Muscle layer of colon (tissue), 2 donors: ENCODE measurements around the gene PTPN2.

ENCODE experiments used
- H3K27ac ChIP-seq: one replicate; pipeline ENCODE4 v1.7.0; 2013; ENCODE audit warnings: low read depth, mild to moderate bottlenecking, low read length, moderate library complexity
- H3K27me3 ChIP-seq, 2 donors: one replicate each; pipeline ENCODE4 v1.7.0; 2013; ENCODE audit warnings: low read length in 2 of 2, mild to moderate bottlenecking in 2 of 2; ENCODE audit not compliant: insufficient read depth in 2 of 2, control insufficient read depth in 1 of 2
- H3K36me3 ChIP-seq: one replicate; pipeline ENCODE4 v1.7.0; 2013; ENCODE audit warnings: mild to moderate bottlenecking, low read length; ENCODE audit not compliant: insufficient read depth
- H3K4me1 ChIP-seq: one replicate; pipeline ENCODE4 v1.7.0; 2013; ENCODE audit warnings: mild to moderate bottlenecking, low read length; ENCODE audit not compliant: insufficient read depth
- H3K4me3 ChIP-seq, 2 donors: one replicate each; pipeline ENCODE4 v1.7.0; 2013; ENCODE audit warnings: low read length in 2 of 2, low read depth in 1 of 2, mild to moderate bottlenecking in 1 of 2, moderate library complexity in 1 of 2
- H3K9ac ChIP-seq: one replicate; pipeline ENCODE4 v1.7.0; 2013; ENCODE audit warnings: low read length
- H3K9me3 ChIP-seq: one replicate; pipeline ENCODE4 v1.7.0; 2013; ENCODE audit warnings: mild to moderate bottlenecking, low read length
- donor health status: abdominal sarcoma.
- donor health status: Adenocarcinoma of cecum.

PTPN2 gene

GRCh38 chr18:12750076-12750714, 133.8 kb downstream of the PTPN2 start:
- no peaks in the 10 kb centered on the region for H3K36me3 ChIP-seq
- no peaks in the 10 kb centered on the region for H3K9me3 ChIP-seq
- H3K27ac ChIP-seq, result no peak overlapping the region
- H3K4me1 ChIP-seq, result no peaks in the 10 kb centered on the region
- H3K4me3 ChIP-seq, result no peak overlapping the region
- no peak overlapping the region for H3K9ac ChIP-seq
- H3K27me3 ChIP-seq, result no peaks in the 10 kb centered on the region

GRCh38 chr18:12749121-12749520, 134.9 kb downstream of the PTPN2 start:
- H3K27me3 ChIP-seq, result no peaks in the 10 kb centered on the region

GRCh38 chr18:12748671-12749070, 135.4 kb downstream of the PTPN2 start:
- Histone ChIP-seq H3K4me3 (no peak overlapping the region), H3K4me1 (no peaks in the 10 kb centered on the region)

More at GRCh38 chr18:12749121-12749520, 134.9 kb downstream of the PTPN2 start:
- Histone ChIP-seq H3K4me3 (no peak overlapping the region), H3K9me3 (no peaks in the 10 kb centered on the region), H3K4me1 (no peaks in the 10 kb centered on the region), H3K9ac (no peak overlapping the region), H3K27ac (no peak overlapping the region), H3K36me3 (no peaks in the 10 kb centered on the region)

GRCh38 chr18:12747530-12748315, 136.3 kb downstream of the PTPN2 start:
- no peak overlapping the region for H3K9ac ChIP-seq
- H3K4me1 ChIP-seq, result no peaks in the 10 kb centered on the region
- H3K27ac ChIP-seq, result no peak overlapping the region
- H3K36me3 ChIP-seq, result no peaks in the 10 kb centered on the region
- no peaks in the 10 kb centered on the region for H3K27me3 ChIP-seq
- no peak overlapping the region for H3K4me3 ChIP-seq
- no peaks in the 10 kb centered on the region for H3K9me3 ChIP-seq

More at GRCh38 chr18:12748671-12749070, 135.4 kb downstream of the PTPN2 start:
- H3K27me3 ChIP-seq, result no peaks in the 10 kb centered on the region
- no peaks in the 10 kb centered on the region for H3K36me3 ChIP-seq
- no peak overlapping the region for H3K9ac ChIP-seq
- no peak overlapping the region for H3K27ac ChIP-seq
- H3K9me3 ChIP-seq, result no peaks in the 10 kb centered on the region

- H3K4me1 ChIP-seq, result no peaks in the 10 kb centered on the region
- no peak overlapping the region for H3K9ac ChIP-seq
- H3K27ac ChIP-seq, result no peak overlapping the region
Measured at GRCh38 chr18:12745095-12745795, 138.8 kb downstream of the PTPN2 start.

GRCh38 chr18:12744103-12744502, 139.9 kb downstream of the PTPN2 start:
- Histone ChIP-seq H3K4me1 (no peaks in the 10 kb centered on the region), H3K9ac (no peak overlapping the region), H3K27me3 (no peaks in the 10 kb centered on the region), H3K4me3 (no peak overlapping the region), H3K9me3 (no peaks in the 10 kb centered on the region), H3K36me3 (no peaks in the 10 kb centered on the region), H3K27ac (no peak overlapping the region)

More at GRCh38 chr18:12745095-12745795, 138.8 kb downstream of the PTPN2 start:
- Histone ChIP-seq H3K36me3 (no peaks in the 10 kb centered on the region), H3K4me3 (no peak overlapping the region), H3K9me3 (no peaks in the 10 kb centered on the region), H3K27me3 (no peaks in the 10 kb centered on the region)

- Histone ChIP-seq H3K36me3 (no peaks in the 10 kb centered on the region), H3K27me3 (no peaks in the 10 kb centered on the region), H3K27ac (no peak overlapping the region), H3K9ac (no peak overlapping the region), H3K4me1 (no peaks in the 10 kb centered on the region), H3K4me3 (no peak overlapping the region), H3K9me3 (no peaks in the 10 kb centered on the region)
Measured at GRCh38 chr18:12742453-12742852, 141.6 kb downstream of the PTPN2 start.
